SK-N-SH (cell line): ENCODE data around the gene GPLD1. TPM values are rescaled to one million over a fixed set of nuclear protein-coding genes. Genes with fewer than 3 reads are reported as not detected.

Experiments
- CTCF ChIA-PET: fragments of 300-600, 350-600 bp; formaldehyde crosslinking; extraction: SDS; loops from one replicate; lab custom pipeline; 2021; lab: Yijun Ruan, JAX
- POLR2A ChIA-PET: fragments of 350-600 bp; sonication (Branson Sonifier 250); formaldehyde crosslinking; extraction: SDS; loops from one replicate; lab custom pipeline; 2020; ENCODE audit warnings: antibody characterized with exemption, inconsistent platforms; lab: Yijun Ruan, JAX
- DNase-seq: peaks from one replicate; pipeline ENCODE4 v3.0.0; 2012
- H2AFZ ChIP-seq: fragments of 200-600 bp; sonication (generic); 2 replicates; pipeline ENCODE4 v1.8.1; 2016; ENCODE audit warnings: antibody characterized with exemption, mild to moderate bottlenecking, low read depth
- H3F3A ChIP-seq: fragments of 200-600 bp; sonication (generic); replicated peaks from 2 replicates; pipeline ENCODE3; 2016; ENCODE audit warnings: antibody characterized with exemption, mild to moderate bottlenecking; ENCODE audit not compliant: insufficient read depth
- H3K27ac ChIP-seq, 2 experiments: fragments of 200-500 bp in 1 of 2; fragments of 200-600 bp in 1 of 2; sonication (Bioruptor generic) in 1 of 2; sonication (generic), shearing (Covaris generic) in 1 of 2; 2 replicates each; pipeline versions ENCODE4 v1.5.1 to v1.6.1; 2014 to 2016; ENCODE audit warnings: low read depth in 2 of 2, inconsistent platforms in 1 of 2, low read length in 1 of 2, mild to moderate bottlenecking in 1 of 2, mixed read lengths in 1 of 2
- H3K27me3 ChIP-seq: fragments of 200-600 bp; sonication (generic), shearing (Covaris generic); 2 replicates; pipeline ENCODE4 v1.6.1; 2016; ENCODE audit warnings: mixed run types; ENCODE audit not compliant: insufficient read depth
- H3K36me3 ChIP-seq, 2 experiments: fragments of 200-500 bp in 1 of 2; fragments of 200-600 bp in 1 of 2; sonication (Bioruptor generic) in 1 of 2; sonication (generic) in 1 of 2; replicated peaks in 1 of 2; 2 replicates each; pipeline versions ENCODE3 to v1.5.1; 2014 to 2016; ENCODE audit warnings: low read length in 1 of 2, mild to moderate bottlenecking in 1 of 2; ENCODE audit not compliant: insufficient read depth in 2 of 2, control insufficient read depth in 1 of 2
- H3K4me1 ChIP-seq, 2 experiments: fragments of 200-500 bp in 1 of 2; fragments of 200-600 bp in 1 of 2; sonication (Bioruptor generic) in 1 of 2; sonication (generic), shearing (Covaris generic) in 1 of 2; 2 replicates each; pipeline versions ENCODE4 v1.5.1 to v1.6.1; 2014 to 2016; ENCODE audit warnings: low read depth in 1 of 2, low read length in 1 of 2, mixed run types in 1 of 2; ENCODE audit not compliant: insufficient read depth in 2 of 2, control insufficient read depth in 1 of 2
- H3K4me2 ChIP-seq: fragments of 200-600 bp; sonication (generic), shearing (Covaris generic); 2 replicates; pipeline ENCODE4 v1.6.1; 2017; ENCODE audit warnings: mixed run types
- H3K4me3 ChIP-seq, 2 experiments: fragments of 200-500 bp in 1 of 2; fragments of 200-600 bp in 1 of 2; sonication (Bioruptor generic) in 1 of 2; sonication (generic), shearing (Covaris generic) in 1 of 2; 2 replicates each; pipeline versions ENCODE4 v1.5.1 to v1.8.1; 2014 to 2016; ENCODE audit warnings: low read depth in 2 of 2, inconsistent platforms in 1 of 2, low read length in 1 of 2, mild to moderate bottlenecking in 1 of 2, mixed read lengths in 1 of 2, moderate library complexity in 1 of 2
- H3K79me2 ChIP-seq: fragments of 200-600 bp; sonication (generic); 2 replicates; pipeline ENCODE4 v1.8.1; 2017; ENCODE audit warnings: mild to moderate bottlenecking; ENCODE audit not compliant: insufficient read depth
- H3K9ac ChIP-seq: fragments of 200-600 bp; sonication (generic); 2 replicates; pipeline ENCODE4 v1.6.1; 2017; ENCODE audit warnings: mixed run types
- H3K9me2 ChIP-seq: fragments of 200-600 bp; sonication (generic); 2 replicates; pipeline ENCODE4 v1.6.1; 2017; ENCODE audit warnings: mixed run types
- H3K9me3 ChIP-seq: fragments of 200-600 bp; sonication (generic); 2 replicates; pipeline ENCODE4 v1.6.1; 2017; ENCODE audit warnings: mixed run types, mild to moderate bottlenecking, moderate library complexity
- H4K20me1 ChIP-seq: fragments of 200-600 bp; sonication (generic); 2 replicates; pipeline ENCODE4 v1.6.1; 2017; ENCODE audit warnings: mild to moderate bottlenecking, mixed run types; ENCODE audit not compliant: insufficient read depth
- CHD2 ChIP-seq: fragments of 150-350 bp; IDR thresholded peaks from 2 replicates; pipeline ENCODE4 v1.6.1; 2018; ENCODE audit warnings: low read length; ENCODE audit not compliant: partially characterized antibody
- CTCF ChIP-seq: fragments of 200-600 bp; sonication (generic); IDR thresholded peaks from 2 replicates; pipeline ENCODE4 v1.6.1; 2017; ENCODE audit warnings: antibody characterized with exemption, mild to moderate bottlenecking, moderate library complexity
- ELF1 ChIP-seq: IDR thresholded peaks from 2 replicates; pipeline ENCODE4 v1.4.0; 2012
- EP300 ChIP-seq, 2 experiments: IDR thresholded peaks; 2 replicates each; pipeline versions ENCODE4 v1.4.0 to v1.6.1; 2012; ENCODE audit warnings: borderline replicate concordance in 1 of 2, low read depth in 1 of 2, low read length in 1 of 2
- FOXJ3 ChIP-seq: sonication (generic); formaldehyde crosslinking; IDR thresholded peaks from 2 replicates; pipeline ENCODE4 v1.5.1; 2020; ENCODE audit warnings: mild to moderate bottlenecking, missing genetic modification reagents
- GATA2 ChIP-seq: sonication (generic); formaldehyde crosslinking; IDR thresholded peaks from 2 replicates; pipeline ENCODE4 v1.5.0; 2020; ENCODE audit warnings: mild to moderate bottlenecking, missing genetic modification reagents
- MEF2A ChIP-seq: IDR thresholded peaks from 2 replicates; pipeline ENCODE4 v1.4.0; 2012; ENCODE audit warnings: low read depth, borderline replicate concordance
- MXI1 ChIP-seq: IDR thresholded peaks from 2 replicates; pipeline ENCODE4 v1.6.1; 2012; ENCODE audit warnings: mild to moderate bottlenecking, low read depth, low read length, improper control_type of control experiment
- NRF1 ChIP-seq: IDR thresholded peaks from 2 replicates; pipeline ENCODE4 v1.6.1; 2012; ENCODE audit warnings: low read depth, mild to moderate bottlenecking, low read length
- PBX3 ChIP-seq: IDR thresholded peaks from 2 replicates; pipeline ENCODE4; 2012
- POLR2AphosphoS5 ChIP-seq: IDR thresholded peaks from 2 replicates; pipeline ENCODE4 v1.6.1; 2012; ENCODE audit warnings: low read depth, low read length
- RCOR1 ChIP-seq: fragments of 150-350 bp; IDR thresholded peaks from 2 replicates; pipeline ENCODE4 v1.6.1; 2017; ENCODE audit warnings: antibody characterized with exemption, low read length
- RXRA ChIP-seq: IDR thresholded peaks from 2 replicates; pipeline ENCODE4 v1.4.0; 2012; ENCODE audit warnings: low read depth, mild to moderate bottlenecking, borderline replicate concordance
- TAF1 ChIP-seq: IDR thresholded peaks from 2 replicates; pipeline ENCODE4 v1.6.1; 2012; ENCODE audit warnings: low read depth, mild to moderate bottlenecking, low read length, moderate library complexity, borderline replicate concordance
- TCF12 ChIP-seq: IDR thresholded peaks from 2 replicates; pipeline ENCODE4 v1.4.0; 2012
- ZBTB33 ChIP-seq: IDR thresholded peaks from 2 replicates; pipeline ENCODE4 v1.4.0; 2012; ENCODE audit warnings: low read depth, borderline replicate concordance
- WGBS: methylation state at CpG from one replicate; pipeline ENCODE4 v1.1.6; 2017; ENCODE audit warnings: low lambda C conversion rate; 5-methylcytosine and 5-hydroxymethylcytosine counted together
- polyA plus RNA-seq, 3 experiments: library from polyadenylated mRNA; depleted of rRNA; stranded (reverse); fragments of >200 nt; gene quantifications; 2 replicates each; pipeline ENCODE4 v1.2.3, GENCODE V29; 2012
- TF ChIP-seq, protein P1 (sequence below): IDR thresholded peaks from 2 replicates; pipeline ENCODE4 v1.4.0; 2012; ENCODE audit warnings: low read depth
- TF ChIP-seq, protein P2 (sequence below): fragments of 150-350 bp; IDR thresholded peaks from 2 replicates; pipeline ENCODE4 v1.6.1; 2017; ENCODE audit warnings: antibody characterized with exemption, low read length, low read depth, borderline replicate concordance
- TF ChIP-seq, protein P3 (sequence below): IDR thresholded peaks from 2 replicates; pipeline ENCODE4 v1.4.0; 2012; ENCODE audit warnings: low read depth, borderline replicate concordance

The GPLD1 gene
- polyA plus RNA-seq, 1 of the 3 experiments (the other 2 are of a cell fraction): 0.94 TPM

DNA sequence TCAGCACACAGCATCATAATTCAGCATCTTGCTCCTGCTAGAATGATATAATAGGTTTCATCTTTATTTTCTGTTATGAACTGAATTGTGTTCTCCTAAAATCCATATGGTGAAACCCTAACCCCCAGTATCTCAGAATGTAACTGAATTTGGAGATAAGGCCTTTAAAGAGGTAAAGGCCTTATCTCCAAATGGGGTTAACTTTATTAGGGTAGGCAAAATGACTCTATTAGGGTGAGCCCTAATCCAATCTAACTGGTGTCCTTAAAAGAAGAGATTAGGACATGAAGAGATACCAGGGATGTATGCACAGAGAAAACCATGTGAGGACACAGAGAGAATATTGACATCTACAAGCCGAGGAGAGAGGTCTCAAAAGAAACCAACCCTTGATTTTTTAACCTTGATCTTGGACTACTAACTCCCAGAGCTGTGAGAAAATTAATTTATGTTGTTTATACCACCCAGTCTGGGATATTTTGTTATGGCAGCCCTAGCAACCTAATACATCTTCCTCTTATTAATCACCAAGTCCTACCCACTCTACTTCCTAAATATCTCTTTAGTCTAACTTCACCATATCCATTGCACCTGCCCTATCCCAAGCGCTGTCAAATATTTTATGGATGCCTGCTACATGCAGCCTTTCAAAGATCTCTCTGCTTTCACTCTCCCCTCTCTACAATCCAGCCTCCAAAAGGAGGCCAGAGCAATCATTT is 95.2 kb downstream of the GPLD1 start:
- TF ChIP-seq MXI1 (peak; percentile 54; the same call in 1 of the 2 replicates), RCOR1 (peak; percentile 98), NRF1 (no peak), EP300 (IDR thresholded peaks at IDR 0.05; ENCODE audit: borderline replicate concordance in 1 of 2, low read depth in 1 of 2, low read length in 1 of 2) (peak in 1 of 2 experiments; percentile 91; a peak in 2 of 4 replicates), FOXJ3 (peak; percentile 69), POLR2AphosphoS5 (no peak), CHD2 (peak; percentile 79), GATA2 (CRISPR knock-in tag) (peak; percentile 98), MEF2A (no peak)
- TF ChIP-seq, protein P1, sequence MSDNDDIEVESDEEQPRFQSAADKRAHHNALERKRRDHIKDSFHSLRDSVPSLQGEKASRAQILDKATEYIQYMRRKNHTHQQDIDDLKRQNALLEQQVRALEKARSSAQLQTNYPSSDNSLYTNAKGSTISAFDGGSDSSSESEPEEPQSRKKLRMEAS: no peak
- no peaks in the 10 kb centered on the region for H3K4me1 ChIP-seq
- no peaks in the 10 kb centered on the region for H3K36me3 ChIP-seq
- no peaks in the 10 kb centered on the region for H3F3A ChIP-seq
- no peak overlapping the region for H3K4me3 ChIP-seq
- H3K4me2 ChIP-seq: no peak overlapping the region
- H3K27ac ChIP-seq: no peak overlapping the region
- DNase-seq: peak; percentile 50
- no peaks in the 10 kb centered on the region for H3K9me3 ChIP-seq
- H3K79me2 ChIP-seq: no peaks in the 10 kb centered on the region
- ChIA-PET POLR2A (no interaction called here), CTCF (interaction anchor here (1.2 to 1.4 kb wide), 2 partner anchors 34 to 111 kb away, joined by 3 to 5 read pairs; no protein-coding TSS in a partner anchor)
- WGBS: 42% methylated on average over 2 of the region's 2 CpGs
- no peak overlapping the region for H3K9ac ChIP-seq
- no peaks in the 10 kb centered on the region for H4K20me1 ChIP-seq
- no peaks in the 10 kb centered on the region for H3K27me3 ChIP-seq
- H3K9me2 ChIP-seq: no peaks in the 10 kb centered on the region
- no peak overlapping the region for H2AFZ ChIP-seq

DNA sequence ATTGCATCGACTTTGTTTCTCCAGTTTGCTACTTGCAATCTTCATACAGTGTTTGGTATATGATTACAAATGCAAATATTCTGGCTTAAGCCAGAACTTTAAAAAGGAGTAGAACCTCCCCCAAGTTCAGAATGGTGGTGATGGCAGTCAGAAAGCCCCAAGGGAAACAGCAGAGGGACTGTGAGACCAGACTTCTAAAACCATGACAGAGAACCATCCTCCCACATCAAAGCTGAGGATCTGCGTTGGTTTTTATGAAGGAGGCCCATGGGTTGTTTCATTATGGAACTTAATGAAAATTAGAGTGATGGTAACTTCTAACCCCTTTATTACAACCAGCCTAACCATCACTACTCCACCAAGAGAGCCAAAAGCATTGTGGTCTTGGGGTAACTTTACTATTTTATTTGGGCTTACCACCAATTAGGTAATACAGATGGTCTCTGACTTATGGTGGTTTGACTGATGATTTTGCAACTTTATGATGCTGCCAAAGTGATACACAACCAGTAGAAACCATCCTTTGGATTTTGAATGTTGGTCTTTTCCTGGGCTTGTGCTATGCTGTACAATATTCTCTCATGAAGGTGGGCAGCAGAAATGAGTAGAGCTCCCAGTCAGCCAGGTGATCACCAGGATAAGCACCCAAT is 97.5 kb downstream of the GPLD1 start:
- ChIA-PET CTCF (interaction anchor here (0.6 to 3.0 kb wide), 6 partner anchors 11 to 110 kb away, joined by 3 to 20 read pairs (median 4); partner anchors contain the start of genes DCDC2 and MRS2), POLR2A (no interaction called here)
- no peak overlapping the region for H3K9ac ChIP-seq
- H3K4me1 ChIP-seq: no peaks in the 10 kb centered on the region
- H3K36me3 ChIP-seq: no peaks in the 10 kb centered on the region
- H3K9me3 ChIP-seq: no peaks in the 10 kb centered on the region
- no peaks in the 10 kb centered on the region for H3K27me3 ChIP-seq
- no peaks in the 10 kb centered on the region for H3K9me2 ChIP-seq
- WGBS: 39% methylated on average over 2 of the region's 2 CpGs
- no peak overlapping the region for H3K4me3 ChIP-seq
- H3K79me2 ChIP-seq: no peaks in the 10 kb centered on the region
- no peaks in the 10 kb centered on the region for H4K20me1 ChIP-seq
- DNase-seq: no peak
- no peak overlapping the region for H2AFZ ChIP-seq
- no peaks in the 10 kb centered on the region for H3F3A ChIP-seq
- H3K27ac ChIP-seq: no peak overlapping the region
- H3K4me2 ChIP-seq: no peak overlapping the region
- TF ChIP-seq TAF1 (no peak), POLR2AphosphoS5 (no peak), TCF12 (no peak), CTCF (no peak), PBX3 (no peak), RCOR1 (no peak), ZBTB33 (no peak), NRF1 (no peak), ELF1 (no peak), EP300 (IDR thresholded peaks at IDR 0.05; ENCODE audit: borderline replicate concordance in 1 of 2, low read depth in 1 of 2, low read length in 1 of 2) (no peak), CHD2 (no peak), RXRA (no peak)
- TF ChIP-seq, protein P2, sequence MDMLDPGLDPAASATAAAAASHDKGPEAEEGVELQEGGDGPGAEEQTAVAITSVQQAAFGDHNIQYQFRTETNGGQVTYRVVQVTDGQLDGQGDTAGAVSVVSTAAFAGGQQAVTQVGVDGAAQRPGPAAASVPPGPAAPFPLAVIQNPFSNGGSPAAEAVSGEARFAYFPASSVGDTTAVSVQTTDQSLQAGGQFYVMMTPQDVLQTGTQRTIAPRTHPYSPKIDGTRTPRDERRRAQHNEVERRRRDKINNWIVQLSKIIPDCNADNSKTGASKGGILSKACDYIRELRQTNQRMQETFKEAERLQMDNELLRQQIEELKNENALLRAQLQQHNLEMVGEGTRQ: no peak
- TF ChIP-seq, protein P3, sequence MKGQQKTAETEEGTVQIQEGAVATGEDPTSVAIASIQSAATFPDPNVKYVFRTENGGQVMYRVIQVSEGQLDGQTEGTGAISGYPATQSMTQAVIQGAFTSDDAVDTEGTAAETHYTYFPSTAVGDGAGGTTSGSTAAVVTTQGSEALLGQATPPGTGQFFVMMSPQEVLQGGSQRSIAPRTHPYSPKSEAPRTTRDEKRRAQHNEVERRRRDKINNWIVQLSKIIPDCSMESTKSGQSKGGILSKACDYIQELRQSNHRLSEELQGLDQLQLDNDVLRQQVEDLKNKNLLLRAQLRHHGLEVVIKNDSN: no peak
